Measurements from ENCODE around the gene UNC79. TPM values are rescaled to one million over a fixed set of nuclear protein-coding genes. Genes with fewer than 3 reads are reported as not detected.

UNC79 gene
- total RNA-seq, 2 donors from 2014 or later, result 6.0 to 14.4 TPM

GRCh38 chr14:93638790-93639189, 208.1 kb downstream of the UNC79 start:
- Histone ChIP-seq H3K9me3 (ENCODE audit: control insufficient read depth, low read length) (no peaks in the 10 kb centered on the region), H3K27me3 (ENCODE audit: control insufficient read depth, insufficient read depth, low read length, poor library complexity, severe bottlenecking) (no peaks in the 10 kb centered on the region), H3K4me3 (ENCODE audit: low read length) (no peak overlapping the region), H3K27ac (ENCODE audit: low read depth, low read length) (no peak overlapping the region), H3K9ac (ENCODE audit: extremely low read depth, low read length, poor library complexity, severe bottlenecking) (no peak overlapping the region), H3K4me1 (ENCODE audit: control insufficient read depth, insufficient read depth, low read length) (no peaks in the 10 kb centered on the region), H3K36me3 (ENCODE audit: control insufficient read depth, insufficient read depth, low read length) (no peaks in the 10 kb centered on the region)
- no peaks in the 10 kb centered on the region for H3K27me3 Mint-ChIP-seq (ENCODE audit: insufficient read depth)
- no peak for TF ChIP-seq CTCF (conservative IDR thresholded peaks at IDR 0.05)
- WGBS, 2 experiments (ENCODE audit: insufficient coverage in 1 of 2, insufficient read length in 1 of 2), result 91 to 92% methylated on average over 4 to 5 of the region's 5 CpGs
- peaks cover 6% of the 10 kb centered on the region for H3K9me3 Mint-ChIP-seq
- H3K36me3 Mint-ChIP-seq (ENCODE audit: low read depth), result no peaks in the 10 kb centered on the region
- H3K27ac Mint-ChIP-seq, result no peak overlapping the region
- no peak overlapping the region for H3K4me3 Mint-ChIP-seq
- no peaks in the 10 kb centered on the region for H3K4me1 Mint-ChIP-seq
- DNase-seq, result no peak

GRCh38 chr14:93643127-93643526, 212.4 kb downstream of the UNC79 start:
- no peak overlapping the region for H3K4me3 Mint-ChIP-seq
- Histone ChIP-seq H3K4me3 (ENCODE audit: low read length) (no peak overlapping the region), H3K4me1 (ENCODE audit: control insufficient read depth, insufficient read depth, low read length) (no peaks in the 10 kb centered on the region), H3K9me3 (ENCODE audit: control insufficient read depth, low read length) (no peaks in the 10 kb centered on the region), H3K36me3 (ENCODE audit: control insufficient read depth, insufficient read depth, low read length) (no peaks in the 10 kb centered on the region), H3K27me3 (ENCODE audit: control insufficient read depth, insufficient read depth, low read length, poor library complexity, severe bottlenecking) (no peaks in the 10 kb centered on the region), H3K9ac (ENCODE audit: extremely low read depth, low read length, poor library complexity, severe bottlenecking) (no peak overlapping the region), H3K27ac (ENCODE audit: low read depth, low read length) (no peak overlapping the region)
- no peaks in the 10 kb centered on the region for H3K27me3 Mint-ChIP-seq (ENCODE audit: insufficient read depth)
- H3K4me1 Mint-ChIP-seq, result peaks cover 3% of the 10 kb centered on the region
- 67 to 86% methylated on average over 2 to 3 of the region's 3 CpGs for WGBS, 2 experiments (ENCODE audit: insufficient coverage in 1 of 2, insufficient read length in 1 of 2)
- no peak for TF ChIP-seq CTCF (conservative IDR thresholded peaks at IDR 0.05)
- H3K36me3 Mint-ChIP-seq (ENCODE audit: low read depth), result no peaks in the 10 kb centered on the region
- peaks cover 6% of the 10 kb centered on the region for H3K9me3 Mint-ChIP-seq
- H3K27ac Mint-ChIP-seq, result no peak overlapping the region
- no peak for DNase-seq

DNA sequence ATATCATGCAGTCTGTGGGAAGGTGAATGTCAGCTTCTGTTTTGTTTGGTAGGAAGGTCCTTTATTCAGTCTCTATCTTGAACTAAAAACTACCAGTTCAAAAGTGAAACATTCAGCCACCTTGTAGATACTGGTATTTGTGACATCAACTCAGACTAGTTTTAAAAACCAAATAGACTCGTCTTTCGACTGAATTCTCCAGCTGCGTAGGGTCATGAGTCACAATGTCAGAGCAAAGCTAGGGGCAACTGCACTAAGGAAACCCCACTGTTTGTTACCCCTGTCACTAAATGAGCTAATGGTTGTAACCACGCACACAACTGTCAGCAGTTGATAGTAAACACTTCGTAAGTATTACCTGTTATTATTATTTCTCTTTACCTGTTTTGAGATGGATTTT, 212.9 kb downstream of the UNC79 start:
- H3K4me3 ChIP-seq (ENCODE audit: low read length), result no peak overlapping the region
- Mint-ChIP-seq H3K27ac (no peak overlapping the region), H3K4me3 (no peak overlapping the region), H3K4me1 (peaks cover 3% of the 10 kb centered on the region), H3K36me3 (ENCODE audit: low read depth) (no peaks in the 10 kb centered on the region), H3K9me3 (peaks cover 6% of the 10 kb centered on the region), H3K27me3 (ENCODE audit: insufficient read depth) (no peaks in the 10 kb centered on the region)
- 87 to 88% methylated on average over 3 to 5 of the region's 5 CpGs for WGBS, 2 experiments (ENCODE audit: insufficient coverage in 1 of 2, insufficient read length in 1 of 2)
- no peak overlapping the region for H3K27ac ChIP-seq (ENCODE audit: low read depth, low read length)
- H3K27me3 ChIP-seq (ENCODE audit: control insufficient read depth, insufficient read depth, low read length, poor library complexity, severe bottlenecking), result no peaks in the 10 kb centered on the region
- H3K9me3 ChIP-seq (ENCODE audit: control insufficient read depth, low read length), result no peaks in the 10 kb centered on the region
- H3K36me3 ChIP-seq (ENCODE audit: control insufficient read depth, insufficient read depth, low read length), result no peaks in the 10 kb centered on the region
- DNase-seq, result no peak
- H3K4me1 ChIP-seq (ENCODE audit: control insufficient read depth, insufficient read depth, low read length), result no peaks in the 10 kb centered on the region
- H3K9ac ChIP-seq (ENCODE audit: extremely low read depth, low read length, poor library complexity, severe bottlenecking), result no peak overlapping the region
- TF ChIP-seq CTCF (conservative IDR thresholded peaks at IDR 0.05), result no peak
